ENCODE data around the gene KLK13. TPM values are rescaled to one million over a fixed set of nuclear protein-coding genes. Genes with fewer than 3 reads are reported as not detected.

KLK13 gene
- total RNA-seq, 4 donors from 2014 or later, result 6.6 to 23.5 (median 16.5) TPM

DNA sequence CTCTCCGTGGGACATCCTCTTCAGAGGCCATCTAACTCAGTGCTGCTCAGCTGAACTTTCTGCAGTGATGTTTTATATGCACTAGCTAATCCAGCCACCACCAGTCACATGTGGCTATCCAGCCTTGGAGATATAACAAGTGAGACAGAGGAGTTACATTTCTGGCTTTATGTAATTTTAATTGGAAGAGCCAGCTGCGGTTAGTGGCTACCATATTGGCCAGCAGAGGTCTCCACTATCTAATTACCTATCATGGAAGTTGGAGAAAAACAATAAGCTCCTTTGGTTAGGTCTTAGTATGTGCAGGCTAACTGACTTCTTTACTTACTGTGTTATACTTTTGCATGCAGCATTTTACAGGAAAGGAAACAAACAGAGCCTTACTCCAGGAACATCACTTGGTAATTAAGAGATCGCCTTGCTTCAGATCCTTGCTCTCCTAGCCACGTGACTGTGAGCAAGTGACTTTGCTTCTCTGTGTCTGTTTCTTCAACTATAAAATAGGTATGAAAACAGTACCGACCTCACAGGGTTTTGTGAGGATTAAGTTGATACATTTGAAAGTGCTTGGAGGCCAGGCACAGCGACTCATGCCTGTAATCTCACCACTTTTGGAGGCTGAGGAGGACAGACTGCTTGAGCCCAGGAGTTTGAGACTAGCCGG lies 43.8 kb downstream of the KLK13 start:
- H3K4me1 ChIP-seq, result peaks cover 44% of the 10 kb centered on the region
- no peak overlapping the region for H3K4me3 ChIP-seq
- TF ChIP-seq, protein P1, sequence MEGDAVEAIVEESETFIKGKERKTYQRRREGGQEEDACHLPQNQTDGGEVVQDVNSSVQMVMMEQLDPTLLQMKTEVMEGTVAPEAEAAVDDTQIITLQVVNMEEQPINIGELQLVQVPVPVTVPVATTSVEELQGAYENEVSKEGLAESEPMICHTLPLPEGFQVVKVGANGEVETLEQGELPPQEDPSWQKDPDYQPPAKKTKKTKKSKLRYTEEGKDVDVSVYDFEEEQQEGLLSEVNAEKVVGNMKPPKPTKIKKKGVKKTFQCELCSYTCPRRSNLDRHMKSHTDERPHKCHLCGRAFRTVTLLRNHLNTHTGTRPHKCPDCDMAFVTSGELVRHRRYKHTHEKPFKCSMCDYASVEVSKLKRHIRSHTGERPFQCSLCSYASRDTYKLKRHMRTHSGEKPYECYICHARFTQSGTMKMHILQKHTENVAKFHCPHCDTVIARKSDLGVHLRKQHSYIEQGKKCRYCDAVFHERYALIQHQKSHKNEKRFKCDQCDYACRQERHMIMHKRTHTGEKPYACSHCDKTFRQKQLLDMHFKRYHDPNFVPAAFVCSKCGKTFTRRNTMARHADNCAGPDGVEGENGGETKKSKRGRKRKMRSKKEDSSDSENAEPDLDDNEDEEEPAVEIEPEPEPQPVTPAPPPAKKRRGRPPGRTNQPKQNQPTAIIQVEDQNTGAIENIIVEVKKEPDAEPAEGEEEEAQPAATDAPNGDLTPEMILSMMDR (IDR thresholded peaks at IDR 0.05), result peak; percentile 14 to 42
- TF ChIP-seq POLR2AphosphoS5 (IDR thresholded peaks at IDR 0.05) (no peak), EP300 (IDR thresholded peaks at IDR 0.05) (no peak), POLR2A (IDR thresholded peaks at IDR 0.05) (no peak)
- WGBS, result 23% methylated on average over 7 of the region's 7 CpGs
- no peak for DNase-seq (ENCODE audit: low spot score in 2 of 2)
- no peaks in the 10 kb centered on the region for H3K36me3 ChIP-seq
- peaks cover 67% of the 10 kb centered on the region for H3K27me3 ChIP-seq
- no peaks in the 10 kb centered on the region for H3K9me3 ChIP-seq
- no peak overlapping the region for H3K27ac ChIP-seq

DNA sequence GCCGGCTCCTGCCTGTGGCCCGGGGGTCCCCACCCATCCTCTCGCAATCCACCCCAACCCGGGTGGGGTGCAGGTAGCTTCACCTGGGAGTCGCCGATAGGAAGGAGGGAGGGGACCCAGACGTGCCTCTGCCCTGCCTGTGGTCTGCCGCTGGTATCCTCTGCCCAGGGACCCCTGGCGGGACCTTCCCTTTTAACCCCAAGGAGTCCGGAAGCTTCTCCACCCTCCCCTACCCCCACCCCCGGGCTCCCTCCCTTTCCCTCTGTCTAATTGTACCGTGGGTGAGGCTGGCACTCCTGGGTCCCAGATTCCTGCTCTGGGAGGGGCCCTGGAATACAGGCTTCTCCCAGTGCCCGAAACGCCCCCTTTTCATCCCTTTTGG lies 45.4 kb downstream of the KLK13 start, which contains the start of gene KLK10:
TSS of gene KLK10 (minus strand) at position 166 of the 382 bp plus-strand sequence. CDS start 579 bp downstream, outside the sequence.
- WGBS, result 3% methylated on average over 14 of the region's 14 CpGs
- Histone ChIP-seq H3K4me3 (peak within 1 kb of the TSS; percentile 44), H3K9me3 (no peaks in the 10 kb centered on the region), H3K27ac (peak within 1 kb of the TSS; percentile 72), H3K36me3 (no peaks in the 10 kb centered on the region), H3K4me1 (peaks cover 44% of the 10 kb centered on the region), H3K27me3 (peaks cover 75% of the 10 kb centered on the region)
- TF ChIP-seq POLR2A (IDR thresholded peaks at IDR 0.05) (no peak), EP300 (IDR thresholded peaks at IDR 0.05) (no peak), POLR2AphosphoS5 (IDR thresholded peaks at IDR 0.05) (no peak)
- TF ChIP-seq, protein P1 (IDR thresholded peaks at IDR 0.05), result no peak
- no peak for DNase-seq (ENCODE audit: low spot score in 2 of 2)

DNA sequence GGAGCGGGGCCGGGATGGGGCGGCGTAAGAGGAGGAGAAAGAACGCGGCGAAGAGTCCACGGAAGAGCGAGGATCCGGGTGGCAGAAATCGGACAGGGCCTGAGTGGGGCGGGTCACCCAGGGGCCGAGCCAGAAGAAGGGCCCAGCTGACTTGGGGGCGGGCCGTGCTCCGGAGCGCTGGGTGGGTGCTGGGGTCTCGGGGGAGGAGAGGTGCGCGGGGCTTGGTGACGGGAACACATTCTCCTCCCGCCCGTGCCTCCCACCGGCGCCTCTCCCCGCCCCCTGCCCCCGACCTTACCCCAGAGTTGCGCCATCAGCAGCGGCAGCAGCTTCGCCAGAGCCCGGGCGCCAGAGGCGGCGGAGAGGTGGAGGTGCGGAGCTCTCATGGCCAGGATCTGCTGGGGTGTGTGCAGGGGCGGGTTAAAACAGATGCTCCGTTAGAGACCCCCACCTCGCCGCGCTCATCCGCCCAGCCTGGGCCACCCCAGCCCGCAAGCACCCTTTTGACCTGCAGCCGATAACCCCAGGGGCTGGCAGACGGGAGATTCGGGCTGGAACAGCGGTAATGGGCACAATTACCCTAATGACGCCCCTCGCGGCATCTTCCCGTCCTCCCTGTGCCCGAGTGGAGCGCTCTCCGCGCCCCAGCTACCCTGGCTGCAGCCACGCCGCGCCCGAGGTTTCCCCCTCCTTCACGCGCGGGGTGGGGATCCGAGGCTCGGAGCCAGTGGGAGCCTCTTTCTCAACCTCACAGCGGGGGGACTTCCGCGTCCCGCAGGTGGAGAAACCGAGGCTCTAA lies 45.9 kb downstream of the KLK13 start:
- Histone ChIP-seq H3K27me3 (peaks cover 73% of the 10 kb centered on the region), H3K9me3 (no peaks in the 10 kb centered on the region), H3K27ac (peak overlapping the region; percentile 72), H3K36me3 (no peaks in the 10 kb centered on the region), H3K4me3 (peak overlapping the region; percentile 44), H3K4me1 (peaks cover 44% of the 10 kb centered on the region)
- DNase-seq (ENCODE audit: low spot score in 2 of 2), result no peak
- no peak for TF ChIP-seq EP300 (IDR thresholded peaks at IDR 0.05)
- no peak for TF ChIP-seq POLR2A (IDR thresholded peaks at IDR 0.05)
- TF ChIP-seq, protein P1 (IDR thresholded peaks at IDR 0.05), result no peak
- TF ChIP-seq POLR2AphosphoS5 (IDR thresholded peaks at IDR 0.05), result no peak
- WGBS, result 2% methylated on average over 47 of the region's 68 CpGs

DNA sequence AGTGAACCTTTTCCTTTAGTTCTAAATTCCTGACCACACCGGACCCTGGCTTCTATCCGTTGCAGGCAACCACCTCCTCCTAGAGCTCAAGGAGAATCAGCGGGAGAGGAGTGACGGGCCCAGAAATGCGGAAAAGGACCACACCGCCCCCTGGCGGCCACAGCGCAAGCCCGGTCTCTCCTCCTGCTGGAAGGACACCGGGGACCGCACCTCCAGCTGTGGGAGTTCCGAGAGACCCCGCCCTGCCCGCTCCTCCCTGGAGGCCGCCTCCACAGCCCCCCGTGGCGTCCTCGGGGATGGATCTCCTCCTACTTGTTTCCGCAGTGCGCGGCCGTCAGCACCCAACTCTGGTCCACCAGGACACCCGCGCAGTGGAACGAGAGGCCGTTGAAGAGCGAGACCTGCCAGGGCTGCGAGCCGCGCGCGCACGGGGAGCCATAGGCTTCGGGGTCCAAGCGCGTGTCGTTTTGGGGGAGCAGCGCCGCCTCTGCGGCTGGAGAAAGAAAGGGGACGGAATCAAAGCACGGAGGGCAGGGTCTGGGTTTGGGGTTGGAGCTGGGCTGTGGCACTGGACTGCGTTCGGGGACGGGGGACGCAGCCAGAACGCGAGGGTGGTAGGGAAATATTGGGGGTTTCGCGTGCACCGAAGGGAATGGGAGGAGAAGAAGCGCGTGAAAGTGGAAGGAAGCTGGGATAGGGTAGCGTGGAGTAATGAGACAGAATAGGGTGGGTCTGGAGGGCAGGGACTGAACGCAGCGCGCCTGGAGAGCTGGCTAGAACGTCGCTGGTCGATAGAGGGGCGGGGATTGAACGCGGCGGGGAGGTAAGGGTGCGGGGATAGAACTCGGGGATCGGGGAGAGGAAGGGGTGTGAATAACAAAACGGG lies 47.9 kb downstream of the KLK13 start:
- DNase-seq (ENCODE audit: low spot score in 2 of 2), result no peak
- peak overlapping the region; percentile 64 for H3K27ac ChIP-seq
- peaks cover 44% of the 10 kb centered on the region for H3K4me1 ChIP-seq
- TF ChIP-seq, protein P1 (IDR thresholded peaks at IDR 0.05), result peak; percentile 32 to 75
- TF ChIP-seq POLR2A (IDR thresholded peaks at IDR 0.05), result no peak
- peak overlapping the region; percentile 50 for H3K4me3 ChIP-seq
- 2% methylated on average over 39 of the region's 68 CpGs for WGBS
- peaks cover 62% of the 10 kb centered on the region for H3K27me3 ChIP-seq
- no peaks in the 10 kb centered on the region for H3K36me3 ChIP-seq
- H3K9me3 ChIP-seq, result no peaks in the 10 kb centered on the region

Measured in suprapubic skin (tissue), 4 donors.